H9 (cell line): ENCODE data around the gene FICD. TPM values are rescaled to one million over a fixed set of nuclear protein-coding genes. Genes with fewer than 3 reads are reported as not detected.
A peak's percentile ranks its signal among the peaks of the same experiment; 100 is the strongest.

ENCODE experiments used
- DNase-seq: peaks from one replicate; pipeline ENCODE4 v3.0.0-alpha.2; 2017
- H2AFZ ChIP-seq: one replicate; pipeline ENCODE4 v1.6.1; 2013; ENCODE audit warnings: mild to moderate bottlenecking, low read length, control low read depth, moderate library complexity
- H2AK5ac ChIP-seq: 2 replicates; pipeline ENCODE4 v1.6.1; 2013; ENCODE audit warnings: low read length, control low read depth, mixed read lengths; ENCODE audit not compliant: insufficient read length
- H2BK120ac ChIP-seq: one replicate; pipeline ENCODE4 v1.6.1; 2013; ENCODE audit warnings: low read depth, mild to moderate bottlenecking, low read length, control low read depth, inconsistent platforms; ENCODE audit not compliant: poor library complexity, severe bottlenecking
- H2BK12ac ChIP-seq: 2 replicates; pipeline ENCODE4 v1.6.1; 2013; ENCODE audit warnings: low read length, control low read depth, mixed read lengths, low read depth; ENCODE audit not compliant: insufficient read length
- H2BK15ac ChIP-seq: 2 replicates; pipeline ENCODE4 v1.6.1; 2013; ENCODE audit warnings: low read depth, low read length, control low read depth
- H2BK20ac ChIP-seq: one replicate; pipeline ENCODE4 v1.6.1; 2013; ENCODE audit warnings: low read depth, mild to moderate bottlenecking, low read length, control low read depth, inconsistent platforms; ENCODE audit not compliant: poor library complexity, severe bottlenecking
- H2BK5ac ChIP-seq: 2 replicates; pipeline ENCODE4 v1.6.1; 2013; ENCODE audit warnings: low read length, control low read depth, mixed read lengths; ENCODE audit not compliant: insufficient read length
- H3K14ac ChIP-seq: 2 replicates; pipeline ENCODE4 v1.6.1; 2013; ENCODE audit warnings: low read length, control low read depth; ENCODE audit not compliant: insufficient read depth
- H3K18ac ChIP-seq: 2 replicates; pipeline ENCODE4 v1.6.1; 2013; ENCODE audit warnings: low read depth, mild to moderate bottlenecking, mixed read lengths, low read length, control low read depth; ENCODE audit not compliant: insufficient read length
- H3K23ac ChIP-seq: 2 replicates; pipeline ENCODE4 v1.6.1; 2013; ENCODE audit warnings: low read length, control low read depth, mixed read lengths, low read depth; ENCODE audit not compliant: insufficient read length
- H3K23me2 ChIP-seq: 2 replicates; pipeline ENCODE4 v1.6.1; 2013; ENCODE audit warnings: low read depth, mild to moderate bottlenecking, mixed read lengths, low read length, control low read depth; ENCODE audit not compliant: insufficient read length, poor library complexity, severe bottlenecking
- H3K27ac ChIP-seq: 2 replicates; pipeline ENCODE4 v1.5.1; 2013; ENCODE audit warnings: low read length, control low read depth, mixed read lengths, low read depth; ENCODE audit not compliant: insufficient read length
- H3K27me3 ChIP-seq: 2 replicates; pipeline ENCODE4 v1.6.1; 2013; ENCODE audit warnings: low read length, control low read depth, inconsistent platforms; ENCODE audit not compliant: insufficient read depth
- H3K4ac ChIP-seq: 2 replicates; pipeline ENCODE4 v1.6.1; 2013; ENCODE audit warnings: low read depth, mild to moderate bottlenecking, control low read depth, inconsistent platforms, low read length, moderate library complexity
- H3K4me1 ChIP-seq: 2 replicates; pipeline ENCODE4 v1.6.1; 2013; ENCODE audit warnings: low read length, control low read depth, inconsistent platforms; ENCODE audit not compliant: insufficient read depth
- H3K4me2 ChIP-seq: 2 replicates; pipeline ENCODE4 v1.6.1; 2013; ENCODE audit warnings: low read length, control low read depth, mixed read lengths; ENCODE audit not compliant: insufficient read length, insufficient read depth
- H3K56ac ChIP-seq: 2 replicates; pipeline ENCODE4 v1.6.1; 2013; ENCODE audit warnings: low read depth, mild to moderate bottlenecking, mixed read lengths, low read length, control low read depth; ENCODE audit not compliant: insufficient read length
- H3K79me1 ChIP-seq: 2 replicates; pipeline ENCODE4 v1.6.1; 2013; ENCODE audit warnings: low read depth, mild to moderate bottlenecking, moderate library complexity, low read length, control low read depth, inconsistent platforms; ENCODE audit not compliant: insufficient read depth, poor library complexity, severe bottlenecking
- H3K79me2 ChIP-seq: 2 replicates; pipeline ENCODE4 v1.6.1; 2013; ENCODE audit warnings: low read length, control low read depth, inconsistent platforms; ENCODE audit not compliant: insufficient read depth
- H3K9ac ChIP-seq: 2 replicates; pipeline ENCODE4 v1.6.1; 2013; ENCODE audit warnings: low read length, control low read depth, mixed read lengths; ENCODE audit not compliant: insufficient read length; ENCODE audit errors: extremely low read depth
- H3K9me3 ChIP-seq: one replicate; pipeline ENCODE4 v1.6.1; 2013; ENCODE audit warnings: low read depth, low read length, inconsistent platforms; ENCODE audit not compliant: control insufficient read depth
- H3T11ph ChIP-seq: one replicate; pipeline ENCODE4 v1.6.1; 2013; ENCODE audit warnings: mild to moderate bottlenecking, low read length, control low read depth, inconsistent platforms
- H4K20me1 ChIP-seq: one replicate; pipeline ENCODE4 v1.6.1; 2013; ENCODE audit not compliant: control insufficient read depth, insufficient read length, insufficient read depth
- H4K5ac ChIP-seq: 2 replicates; pipeline ENCODE4 v1.6.1; 2013; ENCODE audit warnings: low read depth, mild to moderate bottlenecking, mixed read lengths, low read length, control low read depth; ENCODE audit not compliant: insufficient read length
- H4K8ac ChIP-seq: replicated peaks from 2 replicates; pipeline ENCODE4 v1.6.1; 2013; ENCODE audit warnings: low read length, control low read depth, mixed read lengths, low read depth; ENCODE audit not compliant: insufficient read length
- H4K91ac ChIP-seq: 2 replicates; pipeline ENCODE4 v1.6.1; 2013; ENCODE audit warnings: low read depth, mild to moderate bottlenecking, moderate library complexity, mixed read lengths, low read length, control low read depth; ENCODE audit not compliant: insufficient read length
- H3K27ac Mint-ChIP-seq, 3 experiments: 2 replicates in 2 of 3; 3 replicates in 1 of 3; pipeline ENCODE4 v1.8.0; 2020 to 2021; ENCODE audit warnings: mixed read lengths in 3 of 3, mild to moderate bottlenecking in 1 of 3, moderate library complexity in 1 of 3
- H3K27me3 Mint-ChIP-seq: 2 replicates; pipeline ENCODE4 v1.8.0; 2021; ENCODE audit warnings: low read depth, mild to moderate bottlenecking, moderate library complexity, mixed read lengths
- H3K36me3 Mint-ChIP-seq, 3 experiments: 2 replicates in 2 of 3; 3 replicates in 1 of 3; pipeline ENCODE4 v1.8.0; 2020 to 2021; ENCODE audit warnings: low read depth in 3 of 3, mixed read lengths in 3 of 3; ENCODE audit not compliant: insufficient read depth in 1 of 3
- H3K4me1 Mint-ChIP-seq, 2 experiments: 2 replicates each; pipeline ENCODE4 v1.8.0; 2020; ENCODE audit warnings: mixed read lengths in 2 of 2
- H3K4me3 Mint-ChIP-seq, 2 experiments: 2 replicates in 1 of 2; 3 replicates in 1 of 2; pipeline ENCODE4 v1.8.0; 2020 to 2021; ENCODE audit warnings: mild to moderate bottlenecking in 2 of 2, mixed read lengths in 2 of 2, moderate library complexity in 1 of 2
- H3K9me3 Mint-ChIP-seq, 2 experiments: 2 replicates in 1 of 2; 3 replicates in 1 of 2; pipeline ENCODE4 v1.8.0; 2020; ENCODE audit warnings: mild to moderate bottlenecking in 2 of 2, mixed read lengths in 2 of 2, moderate library complexity in 1 of 2
- WGBS: extraction: QIAGEN DNeasy Blood & Tissue Kit; methylation state at CpG from one replicate; pipeline ENCODE4 v1.1.7; 2013; ENCODE audit warnings: missing lambda C conversion rate, low lambda C conversion rate, mixed read lengths; ENCODE audit not compliant: insufficient read length; ENCODE audit errors: extremely low coverage; 5-methylcytosine and 5-hydroxymethylcytosine counted together
- total RNA-seq: library from RNA; stranded (reverse); gene quantifications from 2 replicates; pipeline ENCODE4 v1.2.1, GENCODE V29; 2021
- TF ChIP-seq, protein P1 (sequence below): fragments of 200-600 bp; sonication (generic); conservative IDR thresholded peaks from 3 replicates; pipeline ENCODE4 v1.8.0; 2021; ENCODE audit warnings: antibody characterized with exemption, mild to moderate bottlenecking

Gene FICD
- total RNA-seq, 1 experiment from 2014 or later = 5.1 TPM

DNA sequence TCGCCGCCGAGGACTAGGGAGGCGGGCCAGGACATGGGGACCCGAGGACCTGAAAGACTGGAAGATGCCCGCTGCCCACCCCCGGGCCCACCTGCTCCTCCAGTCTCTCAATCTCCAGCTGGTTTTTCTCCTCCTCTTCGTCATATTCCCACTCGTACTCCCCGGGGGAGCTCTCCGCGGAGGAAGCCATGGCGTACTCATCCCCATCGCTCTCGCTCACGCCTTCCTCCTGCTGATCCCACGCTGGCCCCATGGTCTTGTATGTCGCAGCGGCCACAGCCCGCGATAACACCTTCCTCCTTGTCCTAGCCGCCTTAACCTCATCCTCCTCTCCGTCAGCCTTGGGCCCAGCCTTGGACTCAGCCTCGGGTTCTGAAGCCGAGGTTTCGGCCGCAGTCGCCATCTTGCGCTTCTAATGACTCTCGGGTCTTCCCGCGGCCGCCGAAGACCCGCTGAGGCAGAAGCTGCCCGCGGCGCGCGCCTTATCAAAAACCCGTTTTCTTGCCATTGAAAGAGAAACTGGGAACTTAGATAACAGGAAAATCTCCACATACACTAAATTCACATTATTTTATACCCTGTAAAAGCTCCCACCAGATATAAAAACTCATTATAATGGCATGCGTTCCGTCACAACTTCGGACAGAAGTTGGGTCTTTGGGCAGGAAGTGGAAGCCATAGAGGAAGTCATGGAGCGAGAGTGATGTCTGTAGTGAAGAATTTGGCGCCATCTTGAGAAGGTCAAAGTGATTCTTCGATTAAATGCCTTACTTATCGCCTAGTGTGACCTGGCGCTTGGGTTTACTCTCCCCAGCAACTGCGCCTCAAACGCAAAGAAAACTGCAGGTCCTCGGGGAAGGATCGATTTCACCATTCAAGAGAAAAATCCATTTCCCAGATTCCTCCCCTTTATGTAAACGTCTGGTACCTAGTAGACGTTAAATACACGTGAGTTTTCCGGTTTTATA is 46.0 kb downstream of the FICD start, which contains the start of gene SART3:
Gene SART3, minus strand, starts transcription at position 422 of the 968 bp plus-strand sequence. Its CDS starts 19 bp downstream, at position 403.
- H4K5ac ChIP-seq = peak within 1 kb of the TSS; percentile 85
- H3K36me3 Mint-ChIP-seq = peaks cover 11 to 48% (median 48%) of the 10 kb centered on the region in 3 experiments; a peak in 6 of 7 replicates
- TF ChIP-seq, protein P1, sequence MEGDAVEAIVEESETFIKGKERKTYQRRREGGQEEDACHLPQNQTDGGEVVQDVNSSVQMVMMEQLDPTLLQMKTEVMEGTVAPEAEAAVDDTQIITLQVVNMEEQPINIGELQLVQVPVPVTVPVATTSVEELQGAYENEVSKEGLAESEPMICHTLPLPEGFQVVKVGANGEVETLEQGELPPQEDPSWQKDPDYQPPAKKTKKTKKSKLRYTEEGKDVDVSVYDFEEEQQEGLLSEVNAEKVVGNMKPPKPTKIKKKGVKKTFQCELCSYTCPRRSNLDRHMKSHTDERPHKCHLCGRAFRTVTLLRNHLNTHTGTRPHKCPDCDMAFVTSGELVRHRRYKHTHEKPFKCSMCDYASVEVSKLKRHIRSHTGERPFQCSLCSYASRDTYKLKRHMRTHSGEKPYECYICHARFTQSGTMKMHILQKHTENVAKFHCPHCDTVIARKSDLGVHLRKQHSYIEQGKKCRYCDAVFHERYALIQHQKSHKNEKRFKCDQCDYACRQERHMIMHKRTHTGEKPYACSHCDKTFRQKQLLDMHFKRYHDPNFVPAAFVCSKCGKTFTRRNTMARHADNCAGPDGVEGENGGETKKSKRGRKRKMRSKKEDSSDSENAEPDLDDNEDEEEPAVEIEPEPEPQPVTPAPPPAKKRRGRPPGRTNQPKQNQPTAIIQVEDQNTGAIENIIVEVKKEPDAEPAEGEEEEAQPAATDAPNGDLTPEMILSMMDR = no peak
- peaks cover 44% of the 10 kb centered on the region for H3K79me2 ChIP-seq
- peaks cover 29 to 31% of the 10 kb centered on the region in 2 experiments for H3K4me1 Mint-ChIP-seq
- H3K23me2 ChIP-seq = peaks cover 18% of the 10 kb centered on the region
- peak within 1 kb of the TSS; percentile 99 for H3K14ac ChIP-seq
- peak within 1 kb of the TSS; percentile 91 for H3K56ac ChIP-seq
- peaks cover 0 to 3% of the 10 kb centered on the region in 2 experiments; a peak in 2 of 5 replicates for H3K9me3 Mint-ChIP-seq
- peaks cover 1% of the 10 kb centered on the region for H3K79me1 ChIP-seq
- H2AFZ ChIP-seq = peak within 1 kb of the TSS; percentile 84
- H3K27ac Mint-ChIP-seq = peak within 1 kb of the TSS; percentile 100
- peak within 1 kb of the TSS; percentile 95 for H4K8ac ChIP-seq
- H2BK15ac ChIP-seq = 0 out of 2 replicates have a peak within 1 kb of the TSS, but pooled peaks have one; percentile 16
- peak within 1 kb of the TSS; percentile 98 for H2BK5ac ChIP-seq
- no peaks in the 10 kb centered on the region for H4K20me1 ChIP-seq
- no peaks in the 10 kb centered on the region for H3K27me3 ChIP-seq
- peak within 1 kb of the TSS; percentile 99 for H3K4me2 ChIP-seq
- DNase-seq = peak; percentile 82
- no peak within 1 kb of the TSS for H2AK5ac ChIP-seq
- H2BK120ac ChIP-seq = no peak within 1 kb of the TSS
- peak within 1 kb of the TSS; percentile 77 for H2BK12ac ChIP-seq
- H2BK20ac ChIP-seq = no peak within 1 kb of the TSS
- no peaks in the 10 kb centered on the region for H3K9me3 ChIP-seq
- no CpG with 5 or more reads among the region's 57 CpGs for WGBS
- 0 out of 2 replicates have a peak within 1 kb of the TSS, but pooled peaks have one; percentile 18 for H3K4ac ChIP-seq
- H4K91ac ChIP-seq = peak within 1 kb of the TSS; percentile 47
- H3K9ac ChIP-seq = peak within 1 kb of the TSS; percentile 99
- H3K23ac ChIP-seq = no peak within 1 kb of the TSS
- H3T11ph ChIP-seq = peak within 1 kb of the TSS; percentile 95
- peak within 1 kb of the TSS; percentile 61 for H3K27ac ChIP-seq
- H3K4me1 ChIP-seq = peaks cover 2% of the 10 kb centered on the region; the same call in 1 of the 2 replicates
- peak within 1 kb of the TSS; percentile 98 for H3K18ac ChIP-seq
- peak within 1 kb of the TSS; percentile 100 for H3K4me3 Mint-ChIP-seq
- no peaks in the 10 kb centered on the region for H3K27me3 Mint-ChIP-seq
